Loucy (cell line): ENCODE data around the gene MCC.

Experiments
- H2AFZ ChIP-seq: fragments of 200-600 bp; sonication (generic); 2 replicates; pipeline ENCODE4 v1.6.0; 2016; ENCODE audit warnings: antibody characterized with exemption, mild to moderate bottlenecking, low read length, moderate library complexity
- H3F3A ChIP-seq: fragments of 200-600 bp; 2 replicates; pipeline ENCODE4 v1.6.0; 2016; ENCODE audit warnings: antibody characterized with exemption, low read depth, mild to moderate bottlenecking
- H3K27me3 ChIP-seq: fragments of 200-600 bp; sonication (generic); 2 replicates; pipeline ENCODE4 v1.6.1; 2014; ENCODE audit warnings: low read length, mild to moderate bottlenecking; ENCODE audit not compliant: insufficient read depth, poor library complexity, severe bottlenecking
- H3K36me3 ChIP-seq: fragments of 200-600 bp; sonication (generic); 2 replicates; pipeline ENCODE4 v1.6.1; 2016; ENCODE audit warnings: low read length; ENCODE audit not compliant: insufficient read depth
- H3K4me1 ChIP-seq: fragments of 200-600 bp; sonication (generic); 2 replicates; pipeline ENCODE4 v1.5.1; 2014; ENCODE audit warnings: low read length, mild to moderate bottlenecking; ENCODE audit not compliant: insufficient read depth, poor library complexity, severe bottlenecking
- H3K4me2 ChIP-seq: fragments of 200-600 bp; sonication (generic); 2 replicates; pipeline ENCODE4 v1.6.0; 2014; ENCODE audit warnings: antibody characterized with exemption, low read length, low read depth, mild to moderate bottlenecking; ENCODE audit not compliant: poor library complexity, severe bottlenecking
- H3K4me3 ChIP-seq: fragments of 200-600 bp; sonication (generic); 2 replicates; pipeline ENCODE4 v1.5.1; 2014; ENCODE audit warnings: low read length, mild to moderate bottlenecking, mixed read lengths; ENCODE audit not compliant: poor library complexity, severe bottlenecking
- H3K79me2 ChIP-seq: fragments of 200-600 bp; sonication (generic); 2 replicates; pipeline ENCODE4 v1.6.1; 2014; ENCODE audit warnings: low read length; ENCODE audit not compliant: insufficient read depth
- H3K9ac ChIP-seq: fragments of 200-600 bp; sonication (generic); 2 replicates; pipeline ENCODE4 v1.6.0; 2014; ENCODE audit warnings: mild to moderate bottlenecking, low read depth, low read length, moderate library complexity; ENCODE audit not compliant: poor library complexity, severe bottlenecking
- H3K9me2 ChIP-seq: fragments of 200-600 bp; sonication (generic); replicated peaks from 2 replicates; pipeline ENCODE4 v1.6.1; 2016; ENCODE audit warnings: low read depth, low read length, mixed read lengths
- H3K9me3 ChIP-seq: fragments of 200-600 bp; sonication (generic); 2 replicates; pipeline ENCODE4 v1.6.1; 2014; ENCODE audit warnings: mild to moderate bottlenecking, antibody characterized with exemption, low read length, low read depth; ENCODE audit not compliant: insufficient read depth
- H4K20me1 ChIP-seq: fragments of 200-600 bp; sonication (generic); 2 replicates; pipeline ENCODE4 v1.6.0; 2014; ENCODE audit warnings: antibody characterized with exemption, low read length, mild to moderate bottlenecking; ENCODE audit not compliant: insufficient read depth, poor library complexity, severe bottlenecking
- CTCF ChIP-seq: fragments of 200-600 bp; sonication (generic); conservative IDR thresholded peaks from 2 replicates; pipeline ENCODE4 v1.5.1; 2014; ENCODE audit warnings: mild to moderate bottlenecking, antibody characterized with exemption, low read length
- EZH2phosphoT487 ChIP-seq: fragments of 200-600 bp; IDR thresholded peaks from 2 replicates; pipeline ENCODE4 v1.6.1; 2018; ENCODE audit warnings: antibody characterized with exemption, mild to moderate bottlenecking, moderate library complexity, borderline replicate concordance

The MCC gene

GRCh38 chr5:113232667-113233066, 255.6 kb downstream of the MCC start:
- Histone ChIP-seq H3K4me2 (no peak overlapping the region), H3K79me2 (no peaks in the 10 kb centered on the region; the same call in 1 of the 2 replicates), H4K20me1 (no peaks in the 10 kb centered on the region), H3K4me3 (no peak overlapping the region), H3K36me3 (no peaks in the 10 kb centered on the region), H3K9me2 (no peaks in the 10 kb centered on the region), H3F3A (no peaks in the 10 kb centered on the region), H3K4me1 (no peaks in the 10 kb centered on the region), H3K9ac (no peak overlapping the region), H3K27me3 (no peaks in the 10 kb centered on the region), H3K9me3 (no peaks in the 10 kb centered on the region), H2AFZ (no peak overlapping the region)
- TF ChIP-seq CTCF (no peak), EZH2phosphoT487 (no peak)

GRCh38 chr5:113232221-113232620, 256.0 kb downstream of the MCC start:
- no peaks in the 10 kb centered on the region for H3K9me3 ChIP-seq
- no peak overlapping the region for H3K9ac ChIP-seq
- no peak overlapping the region for H3K4me3 ChIP-seq
- no peaks in the 10 kb centered on the region for H3K4me1 ChIP-seq
- no peaks in the 10 kb centered on the region for H3K27me3 ChIP-seq
- H3K4me2 ChIP-seq = no peak overlapping the region
- H3K79me2 ChIP-seq = no peaks in the 10 kb centered on the region
- H3F3A ChIP-seq = no peaks in the 10 kb centered on the region
- H2AFZ ChIP-seq = no peak overlapping the region
- TF ChIP-seq EZH2phosphoT487 (no peak), CTCF (no peak)
- H3K36me3 ChIP-seq = no peaks in the 10 kb centered on the region
- no peaks in the 10 kb centered on the region for H4K20me1 ChIP-seq
- no peaks in the 10 kb centered on the region for H3K9me2 ChIP-seq

GRCh38 chr5:113231653-113232000, 256.6 kb downstream of the MCC start:
- H3K4me3 ChIP-seq = no peak overlapping the region
- H3K4me2 ChIP-seq = no peak overlapping the region
- H3K4me1 ChIP-seq = no peaks in the 10 kb centered on the region
- H3K27me3 ChIP-seq = no peaks in the 10 kb centered on the region
- no peaks in the 10 kb centered on the region for H3K9me2 ChIP-seq
- no peaks in the 10 kb centered on the region for H3K9me3 ChIP-seq
- no peaks in the 10 kb centered on the region for H3K36me3 ChIP-seq
- H2AFZ ChIP-seq = no peak overlapping the region
- no peak overlapping the region for H3K9ac ChIP-seq
- TF ChIP-seq EZH2phosphoT487 (no peak), CTCF (no peak)
- no peaks in the 10 kb centered on the region for H4K20me1 ChIP-seq
- no peaks in the 10 kb centered on the region for H3K79me2 ChIP-seq
- no peaks in the 10 kb centered on the region for H3F3A ChIP-seq
